NCI-H446 (cell line): ENCODE data around the gene PLEKHA4.
"Not testable (repeated sequence)": the region's sequence is repeated elsewhere in the genome, so short reads cannot be mapped to it uniquely, and the experiment has no call there.

ENCODE experiments used
- DNase-seq, 2 experiments: peaks; one replicate each; lab custom pipeline; 2025; lab: John Stamatoyannopoulos, UW

PLEKHA4 gene

GRCh38 chr19:48868114-48868886 is at the start of gene PLEKHA4:
Gene PLEKHA4, minus strand, starts transcription at chr19:48868617. Its CDS starts 997 bp downstream, at chr19:48867620.
- DNase-seq, result no peak

- no peak for DNase-seq
Observed at GRCh38 chr19:48918071-48918470, 49.7 kb upstream of the PLEKHA4 start.

- DNase-seq, result no peak
Observed at GRCh38 chr19:48915757-48916156, 47.3 kb upstream of the PLEKHA4 start.

GRCh38 chr19:48914181-48914580 is 45.8 kb upstream of the PLEKHA4 start:
- DNase-seq, result no peak

- DNase-seq, result no peak
Observed at GRCh38 chr19:48913114-48913889, 44.9 kb upstream of the PLEKHA4 start.

GRCh38 chr19:48910803-48911202 is 42.4 kb upstream of the PLEKHA4 start:
- no peak for DNase-seq

- not testable (repeated sequence) for DNase-seq
Observed at GRCh38 chr19:48909424-48910077, 41.1 kb upstream of the PLEKHA4 start.

- DNase-seq, result no peak
Observed at GRCh38 chr19:48907671-48908070, 39.3 kb upstream of the PLEKHA4 start.

GRCh38 chr19:48906324-48906723 is 37.9 kb upstream of the PLEKHA4 start:
- no peak for DNase-seq

GRCh38 chr19:48905664-48906063 is 37.2 kb upstream of the PLEKHA4 start:
- DNase-seq, result no peak

- not testable (repeated sequence) for DNase-seq
Observed at GRCh38 chr19:48903788-48904187, 35.4 kb upstream of the PLEKHA4 start.

GRCh38 chr19:48902291-48902690 is 33.9 kb upstream of the PLEKHA4 start:
- DNase-seq, result not testable (repeated sequence)

GRCh38 chr19:48900477-48901406 is 32.3 kb upstream of the PLEKHA4 start:
- peak in 1 of 2 experiments; percentile 20 for DNase-seq

GRCh38 chr19:48899781-48900476 is 31.5 kb upstream of the PLEKHA4 start, which contains the start of gene NUCB1:
Gene NUCB1, plus strand, starts transcription at chr19:48900312. Its CDS starts 485 bp downstream, at chr19:48900797.
- DNase-seq, result peak; percentile 98 to 100

GRCh38 chr19:48899386-48899749 is 31.0 kb upstream of the PLEKHA4 start:
- not testable (repeated sequence) for DNase-seq

- no peak for DNase-seq
Observed at GRCh38 chr19:48897181-48897580, 28.8 kb upstream of the PLEKHA4 start.

- DNase-seq, result no peak
Observed at GRCh38 chr19:48896191-48896720, 27.8 kb upstream of the PLEKHA4 start.

- DNase-seq, result no peak
Observed at GRCh38 chr19:48895226-48895625, 26.8 kb upstream of the PLEKHA4 start.

GRCh38 chr19:48890551-48890950 is 22.1 kb upstream of the PLEKHA4 start:
- no peak for DNase-seq

- not testable (repeated sequence) for DNase-seq
Observed at GRCh38 chr19:48889496-48889895, 21.1 kb upstream of the PLEKHA4 start.
